GM19438 (cell line): ENCODE measurements around the gene CACNB4.

Experiments used
- ATAC-seq: cut with Tn5 transposase; IDR thresholded peaks from one replicate; pipeline ENCODE4 v1.9.1; 2021; ENCODE audit warnings: low read depth; ENCODE audit not compliant: unreplicated experiment

The CACNB4 gene

DNA sequence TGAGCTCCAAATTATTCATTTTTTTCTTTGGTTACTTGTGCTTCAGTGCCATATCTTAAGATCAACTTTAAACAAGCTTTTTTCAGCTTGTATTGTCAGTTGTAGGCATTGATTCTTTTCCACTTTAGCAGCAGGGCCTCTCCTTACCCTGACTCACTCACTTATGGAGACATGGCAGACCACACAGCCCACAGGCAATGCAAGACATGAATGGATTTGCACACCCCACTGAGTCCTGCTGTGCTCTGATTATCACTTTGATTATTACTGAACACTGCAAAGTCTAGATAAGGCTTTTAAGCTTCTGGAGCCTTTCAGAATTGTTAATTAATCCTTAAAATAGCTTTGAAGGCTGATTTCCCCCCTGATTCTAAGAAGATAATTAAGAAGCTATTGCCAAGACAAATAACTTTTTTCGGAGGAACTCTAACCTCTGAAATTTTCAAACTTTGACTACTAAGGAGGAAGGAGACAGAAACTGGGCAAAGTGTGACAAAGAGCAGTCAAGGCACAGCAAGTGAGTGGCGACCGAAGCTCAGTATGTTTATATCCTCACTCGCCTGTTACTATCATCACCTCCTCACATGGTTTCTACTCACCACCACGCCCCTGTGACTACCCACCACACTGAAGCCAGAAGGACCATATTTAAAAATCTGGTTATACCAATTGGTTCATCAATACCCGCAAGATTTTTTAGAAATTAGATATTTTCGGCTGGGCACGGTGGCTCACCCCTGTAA is 43.3 kb downstream of the CACNB4 start:
- ATAC-seq, result no peak

GRCh38 chr2:152054593-152054992 is 44.3 kb downstream of the CACNB4 start:
- ATAC-seq, result no peak

DNA sequence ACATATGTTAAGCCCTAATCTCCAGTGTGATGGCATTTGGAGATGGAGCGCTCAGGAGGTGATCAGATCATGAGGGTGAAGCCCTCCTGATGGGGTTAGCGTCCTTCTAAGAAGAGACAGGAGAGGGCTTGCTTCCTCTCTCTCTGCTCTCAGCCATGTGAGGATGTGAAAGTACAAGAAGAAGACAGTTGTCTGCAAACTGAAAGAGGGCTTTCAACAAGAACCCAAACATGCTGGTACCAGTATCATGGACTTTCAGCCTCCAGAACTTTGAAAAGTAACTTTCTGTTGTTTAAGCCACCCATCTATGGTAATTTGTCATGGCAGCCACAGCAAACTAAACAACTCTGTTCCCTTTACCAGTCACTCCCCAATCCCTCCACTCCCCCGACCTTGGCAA is 47.4 kb downstream of the CACNB4 start:
- ATAC-seq, result peak; percentile 47

DNA sequence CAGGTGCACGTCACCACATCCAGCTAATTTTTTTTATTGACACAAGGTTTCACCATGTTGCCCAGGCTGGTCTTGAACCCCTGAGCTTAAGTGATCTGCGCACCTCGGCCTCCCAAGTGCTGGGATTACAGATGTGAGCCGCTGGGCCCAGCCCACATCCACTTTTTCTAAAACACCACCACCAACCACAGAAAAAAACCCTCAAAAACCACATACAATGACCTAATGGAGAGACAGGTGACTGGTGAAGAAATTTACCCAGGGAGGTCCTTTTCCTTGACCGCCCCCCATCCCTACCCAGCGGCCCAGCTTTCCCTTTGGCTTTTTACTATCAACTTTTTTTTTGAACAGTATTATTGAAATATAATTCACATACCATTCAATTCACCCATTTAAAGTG is 47.9 kb downstream of the CACNB4 start:
- no peak for ATAC-seq

- ATAC-seq, result no peak
Measured at GRCh38 chr2:152050341-152050740, 48.5 kb downstream of the CACNB4 start.

DNA sequence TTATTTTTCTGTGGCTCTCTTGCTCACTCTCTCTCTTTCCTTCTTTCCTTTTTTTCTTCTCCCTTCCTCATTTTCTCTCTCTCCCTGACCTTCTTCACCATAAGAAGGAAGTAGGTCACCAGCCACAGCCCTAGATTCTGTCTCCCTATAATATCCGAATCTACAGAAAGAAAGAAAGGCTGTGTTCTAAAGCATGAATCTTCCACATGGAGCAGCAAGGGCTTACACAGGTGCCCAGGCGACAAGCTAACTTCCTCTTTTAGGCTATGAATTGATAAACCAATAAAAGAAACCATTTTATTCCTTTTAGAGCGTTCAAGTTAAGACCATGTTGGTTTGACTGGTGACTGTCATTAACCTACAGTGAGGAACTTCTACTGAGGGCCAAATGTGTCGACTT is 49.3 kb downstream of the CACNB4 start:
- no peak for ATAC-seq

GRCh38 chr2:152047824-152048471 is 50.9 kb downstream of the CACNB4 start:
- ATAC-seq, result no peak

- peak; percentile 48 for ATAC-seq
Measured at GRCh38 chr2:152046940-152047339, 51.9 kb downstream of the CACNB4 start.

- ATAC-seq, result no peak
Measured at GRCh38 chr2:152042636-152043615, 55.9 kb downstream of the CACNB4 start.

- no peak for ATAC-seq
Measured at GRCh38 chr2:152038441-152038958, 60.3 kb downstream of the CACNB4 start.

GRCh38 chr2:152037743-152038435 is 61.0 kb downstream of the CACNB4 start:
- ATAC-seq, result no peak

GRCh38 chr2:152036611-152037469 is 62.0 kb downstream of the CACNB4 start:
- ATAC-seq, result peak; percentile 88

GRCh38 chr2:152034257-152034801 is 64.5 kb downstream of the CACNB4 start:
- ATAC-seq, result no peak

GRCh38 chr2:152033011-152033925 is 65.6 kb downstream of the CACNB4 start:
- ATAC-seq, result no peak

DNA sequence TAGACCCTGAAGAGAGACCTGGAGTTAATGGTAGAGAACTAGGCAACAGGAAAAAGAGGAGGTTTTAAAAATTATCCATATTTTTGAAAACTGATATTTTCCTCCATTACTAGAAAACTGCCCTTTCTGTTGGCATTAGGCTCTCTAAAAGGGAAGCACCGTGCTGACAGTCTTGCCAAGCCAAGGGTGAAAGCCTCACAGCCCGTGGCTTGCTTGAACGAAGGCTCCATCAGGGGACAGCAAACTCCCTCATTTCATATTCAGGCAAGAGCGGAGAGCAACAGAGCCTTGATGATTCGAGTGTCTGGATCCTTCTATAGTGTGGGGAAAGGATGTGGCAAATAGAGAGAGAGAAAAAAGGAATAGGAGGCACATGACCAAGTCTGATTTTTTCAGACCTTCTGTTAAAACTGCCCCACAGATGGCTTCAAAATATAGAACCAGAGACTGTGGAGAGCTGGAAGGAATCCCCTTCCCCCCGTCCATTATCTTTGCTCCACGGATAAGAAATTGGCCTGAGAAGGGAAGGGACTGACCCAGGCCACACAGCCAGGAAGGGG is 67.0 kb downstream of the CACNB4 start:
- ATAC-seq, result no peak

GRCh38 chr2:152030596-152031328 is 68.1 kb downstream of the CACNB4 start:
- peak; percentile 55 for ATAC-seq
